ENCODE measurements around the gene ATP5IF1. TPM values are rescaled to one million over a fixed set of nuclear protein-coding genes. Genes with fewer than 3 reads are reported as not detected.

Gene ATP5IF1
- total and polyA plus RNA-seq, 2 of the 4 experiments (the other 2 are of a cell fraction): 33.7 to 105 TPM

- Histone ChIP-seq H2BK15ac (ENCODE audit: low read depth, low read length) (no peak overlapping the region), H2AK5ac (ENCODE audit: low read depth, low read length) (no peak overlapping the region), H3K79me1 (ENCODE audit: low read depth in 1 of 2, low read length in 2 of 2) (peaks cover 7 to 78% of the 10 kb centered on the region in 2 experiments), H4K5ac (ENCODE audit: low read depth, low read length) (no peak overlapping the region), H3K27me3 (ENCODE audit: control insufficient read depth, insufficient read depth, low read length) (no peaks in the 10 kb centered on the region), H3K23ac (ENCODE audit: low read depth, low read length) (no peak overlapping the region), H4K20me1 (ENCODE audit: insufficient read depth, low read length) (peaks cover 100% of the 10 kb centered on the region), H4K91ac (ENCODE audit: insufficient read depth, low read depth, low read length) (no peak overlapping the region), H4K8ac (ENCODE audit: low read depth in 2 of 2, low read length in 2 of 2) (no peak overlapping the region), H3K4me3 (ENCODE audit: insufficient read depth, low read depth, low read length) (no peak overlapping the region), H3K9ac (ENCODE audit: low read depth, low read length) (no peak overlapping the region), H2BK120ac (ENCODE audit: low read depth, low read length) (no peak overlapping the region), H3K9me3 (ENCODE audit: control insufficient read depth, insufficient read depth, low read length) (no peaks in the 10 kb centered on the region), H3K4ac (ENCODE audit: low read depth, low read length) (no peak overlapping the region), H2AK9ac (replicated peaks; ENCODE audit: low read depth, low read length, poor library complexity) (no peak overlapping the region), H3K4me2 (ENCODE audit: low read depth, low read length) (no peak overlapping the region), H3K36me3 (ENCODE audit: control insufficient read depth, insufficient read depth, low read length) (peaks cover 9% of the 10 kb centered on the region; the same call in 1 of the 2 replicates), H2AFZ (replicated peaks; ENCODE audit: low read length, poor library complexity) (no peak overlapping the region), H2BK20ac (ENCODE audit: low read depth, low read length) (no peak overlapping the region), H3K27ac (ENCODE audit: insufficient read depth, low read length) (no peak overlapping the region), H3K56ac (ENCODE audit: extremely low read depth, insufficient read depth, low read length) (no peak overlapping the region), H3K4me1 (ENCODE audit: control insufficient read depth, insufficient read depth, low read length) (peaks cover 18% of the 10 kb centered on the region), H3K14ac (replicated peaks; ENCODE audit: low read depth, low read length) (no peak overlapping the region), H3K18ac (ENCODE audit: low read depth, low read length) (no peak overlapping the region), H2BK5ac (ENCODE audit: low read depth, low read length, poor library complexity, severe bottlenecking) (no peak overlapping the region), H3K9me1 (ENCODE audit: insufficient read depth, low read length) (peaks cover 31% of the 10 kb centered on the region)
- CTCF ChIA-PET: no interaction called here
- ATAC-seq (ENCODE audit: low read depth) (no peak), DNase-seq (no peak)
- intact Hi-C loops (cut with micrococcal nuclease): no loop called here
- dilution Hi-C loops (cut with HindIII; ENCODE audit: low sequenced_read_pairs, unreplicated experiment): no loop called here
- BruUV-seq (replicated peaks): no TSS peak
- POLR2A ChIA-PET (ENCODE audit: unreplicated experiment): no interaction called here
- WGBS, 2 experiments (ENCODE audit: extremely low coverage in 2 of 2, insufficient read length in 1 of 2): no CpG with 5 or more reads among the region's 8 CpGs
- no peak for TF ChIP-seq CHD1 (IDR thresholded peaks at IDR 0.05; ENCODE audit: low read depth, low read length)
- TF ChIP-seq MAZ (IDR thresholded peaks at IDR 0.05; ENCODE audit: borderline replicate concordance, low read depth, low read length): no peak
- TF ChIP-seq CEBPB (IDR thresholded peaks at IDR 0.05; ENCODE audit: low read depth, low read length): no peak
- TF ChIP-seq BHLHE40 (IDR thresholded peaks at IDR 0.05; ENCODE audit: low read depth, low read length): no peak
- no peak for TF ChIP-seq ELK1 (IDR thresholded peaks at IDR 0.05; ENCODE audit: borderline replicate concordance, low read depth, low read length)
- TF ChIP-seq SMC3 (IDR thresholded peaks at IDR 0.05; ENCODE audit: low read depth, low read length): no peak
- TF ChIP-seq MAFK (IDR thresholded peaks at IDR 0.05; ENCODE audit: low read depth, low read length): no peak
- TF ChIP-seq USF2 (IDR thresholded peaks at IDR 0.05; ENCODE audit: low read depth, low read length): no peak
- in situ Hi-C loops (cut with MboI; ENCODE audit: low sequenced_read_pairs): no loop called here
Observed at GRCh38 chr1:28265577-28265976, 29.7 kb downstream of the ATP5IF1 start.

Data from IMR-90 (cell line).